ENCODE results near the gene NOX4. TPM values are rescaled to one million over a fixed set of nuclear protein-coding genes. Genes with fewer than 3 reads are reported as not detected.
"Not testable (repeated sequence)": the region's sequence is repeated elsewhere in the genome, so short reads cannot be mapped to it uniquely, and the experiment has no call there.

Gene NOX4
- total RNA-seq, 2 donors from 2014 or later = 0.62 to 1.6 TPM

GRCh38 chr11:89337100-89337650 is 154.0 kb downstream of the NOX4 start:
- intact Hi-C loops (cut with DNase I); H3K27me3 ChIP-seq (replicated peaks; ENCODE audit: insufficient read depth); DNase-seq (ENCODE audit: low spot score); H3K4me3 ChIP-seq; H3K27ac ChIP-seq; H3K4me1 ChIP-seq (replicated peaks); H3K36me3 ChIP-seq; H3K9me3 ChIP-seq: not testable (repeated sequence)
- WGBS = 44% methylated on average over 4 of the region's 4 CpGs

GRCh38 chr11:89333704-89334103 is 157.5 kb downstream of the NOX4 start:
- 49% methylated on average over 1 of the region's 1 CpG for WGBS
- H3K27ac ChIP-seq = not testable (repeated sequence)

GRCh38 chr11:89331940-89332339 is 159.2 kb downstream of the NOX4 start:
- H3K36me3 ChIP-seq; H3K27me3 ChIP-seq (replicated peaks; ENCODE audit: insufficient read depth); intact Hi-C loops (cut with DNase I); H3K4me3 ChIP-seq; H3K9me3 ChIP-seq; H3K4me1 ChIP-seq (replicated peaks); H3K27ac ChIP-seq; DNase-seq (ENCODE audit: low spot score): not testable (repeated sequence)
- 73% methylated on average over 4 of the region's 4 CpGs for WGBS

More at GRCh38 chr11:89333704-89334103, 157.5 kb downstream of the NOX4 start:
- H3K9me3 ChIP-seq; H3K36me3 ChIP-seq; H3K4me3 ChIP-seq; intact Hi-C loops (cut with DNase I); H3K27me3 ChIP-seq (replicated peaks; ENCODE audit: insufficient read depth); DNase-seq (ENCODE audit: low spot score); H3K4me1 ChIP-seq (replicated peaks): not testable (repeated sequence)
- TF ChIP-seq CTCF (IDR thresholded peaks at IDR 0.05) = peak in 3 of 4 experiments; percentile 15 to 49 (median 36)

GRCh38 chr11:89327885-89328284 is 163.3 kb downstream of the NOX4 start:
- intact Hi-C loops (cut with DNase I) = no loop called here
- no peak overlapping the region for H3K27ac ChIP-seq
- H3K4me3 ChIP-seq = no peak overlapping the region
- WGBS = 73% methylated on average over 5 of the region's 5 CpGs
- H3K9me3 ChIP-seq = no peaks in the 10 kb centered on the region
- TF ChIP-seq CTCF (IDR thresholded peaks at IDR 0.05) (no peak), POLR2A (IDR thresholded peaks at IDR 0.05) (no peak), POLR2AphosphoS5 (IDR thresholded peaks at IDR 0.05) (no peak)
- no peaks in the 10 kb centered on the region for H3K27me3 ChIP-seq (replicated peaks; ENCODE audit: insufficient read depth)
- H3K36me3 ChIP-seq = no peaks in the 10 kb centered on the region
- no peak for DNase-seq (ENCODE audit: low spot score)
- H3K4me1 ChIP-seq (replicated peaks) = no peaks in the 10 kb centered on the region

GRCh38 chr11:89321401-89321800 is 169.8 kb downstream of the NOX4 start:
- H3K9me3 ChIP-seq = no peaks in the 10 kb centered on the region
- no peaks in the 10 kb centered on the region for H3K36me3 ChIP-seq
- no peak overlapping the region for H3K4me3 ChIP-seq
- intact Hi-C loops (cut with DNase I) = no loop called here
- no peak overlapping the region for H3K27ac ChIP-seq
- WGBS = 94% methylated on average over 2 of the region's 2 CpGs
- H3K4me1 ChIP-seq (replicated peaks) = no peaks in the 10 kb centered on the region
- TF ChIP-seq POLR2A (IDR thresholded peaks at IDR 0.05) (no peak), POLR2AphosphoS5 (IDR thresholded peaks at IDR 0.05) (no peak), CTCF (IDR thresholded peaks at IDR 0.05) (no peak)
- no peak for DNase-seq (ENCODE audit: low spot score)
- no peaks in the 10 kb centered on the region for H3K27me3 ChIP-seq (replicated peaks; ENCODE audit: insufficient read depth)

GRCh38 chr11:89310607-89311006 is 180.6 kb downstream of the NOX4 start:
- H3K27me3 ChIP-seq (replicated peaks; ENCODE audit: insufficient read depth); intact Hi-C loops (cut with DNase I); H3K4me1 ChIP-seq (replicated peaks); H3K36me3 ChIP-seq; H3K27ac ChIP-seq; H3K9me3 ChIP-seq; H3K4me3 ChIP-seq; DNase-seq (ENCODE audit: low spot score): not testable (repeated sequence)
- 45% methylated on average over 3 of the region's 3 CpGs for WGBS

- H3K9me3 ChIP-seq; H3K4me1 ChIP-seq (replicated peaks); DNase-seq (ENCODE audit: low spot score); H3K36me3 ChIP-seq; H3K27ac ChIP-seq; H3K27me3 ChIP-seq (replicated peaks; ENCODE audit: insufficient read depth); H3K4me3 ChIP-seq; intact Hi-C loops (cut with DNase I): not testable (repeated sequence)
- WGBS = 61% methylated on average over 3 of the region's 3 CpGs
These were observed 181.7 kb downstream of the NOX4 start for GRCh38 chr11:89309321-89309985.

GRCh38 chr11:89308272-89308671 is 182.9 kb downstream of the NOX4 start:
- H3K27ac ChIP-seq; H3K4me1 ChIP-seq (replicated peaks); intact Hi-C loops (cut with DNase I); H3K36me3 ChIP-seq; H3K4me3 ChIP-seq; H3K27me3 ChIP-seq (replicated peaks; ENCODE audit: insufficient read depth); DNase-seq (ENCODE audit: low spot score); H3K9me3 ChIP-seq: not testable (repeated sequence)
- WGBS = 30% methylated on average over 1 of the region's 1 CpG

GRCh38 chr11:89303029-89303428 is 188.1 kb downstream of the NOX4 start:
- H3K9me3 ChIP-seq; intact Hi-C loops (cut with DNase I); H3K4me1 ChIP-seq (replicated peaks); H3K4me3 ChIP-seq; H3K36me3 ChIP-seq; H3K27me3 ChIP-seq (replicated peaks; ENCODE audit: insufficient read depth); DNase-seq (ENCODE audit: low spot score); H3K27ac ChIP-seq: not testable (repeated sequence)
- 38% methylated on average over 1 of the region's 1 CpG for WGBS
